Cardiac fibroblast (primary cell): ENCODE data around the gene SPAG16.
"Not testable (repeated sequence)": the region's sequence is repeated elsewhere in the genome, so short reads cannot be mapped to it uniquely, and the experiment has no call there.

ENCODE experiments used
- DNase-seq, 2 donors: peaks; one replicate each; pipeline versions ENCODE4 v3.0.0 to v3.0.0-alpha.2; 2010; ENCODE audit warnings: low read depth in 2 of 2
- H3K4me3 ChIP-seq, 2 donors: replicated peaks in 1 of 2; 1 replicate in 1 of 2; 2 replicates in 1 of 2; pipeline ENCODE4 v1.5.1; 2011; ENCODE audit warnings: low read depth in 2 of 2, low read length in 2 of 2, mild to moderate bottlenecking in 2 of 2, moderate library complexity in 1 of 2
- CTCF ChIP-seq: IDR thresholded peaks from one replicate; pipeline ENCODE4 v1.5.1; 2011; ENCODE audit warnings: low read depth, mild to moderate bottlenecking, low read length, inconsistent platforms

Gene SPAG16

GRCh38 chr2:213669657-213670056, 385.4 kb downstream of the SPAG16 start:
- no peak for DNase-seq
- H3K4me3 ChIP-seq = no peak overlapping the region
- no peak for TF ChIP-seq CTCF

GRCh38 chr2:213678437-213679218, 394.4 kb downstream of the SPAG16 start:
- H3K4me3 ChIP-seq = no peak overlapping the region
- no peak for DNase-seq
- TF ChIP-seq CTCF = no peak

- no peak for TF ChIP-seq CTCF
- no peak overlapping the region for H3K4me3 ChIP-seq
- no peak for DNase-seq
Measured at GRCh38 chr2:213679894-213680293, 395.6 kb downstream of the SPAG16 start.

GRCh38 chr2:213682276-213682675, 398.0 kb downstream of the SPAG16 start:
- no peak overlapping the region for H3K4me3 ChIP-seq
- no peak for DNase-seq
- TF ChIP-seq CTCF = no peak

- no peak for DNase-seq
- H3K4me3 ChIP-seq = no peak overlapping the region
- TF ChIP-seq CTCF = no peak
Measured at GRCh38 chr2:213688133-213688532, 403.9 kb downstream of the SPAG16 start.

GRCh38 chr2:213688825-213689224, 404.6 kb downstream of the SPAG16 start:
- H3K4me3 ChIP-seq, DNase-seq: not testable (repeated sequence)

GRCh38 chr2:213689585-213689984, 405.3 kb downstream of the SPAG16 start:
- no peak overlapping the region for H3K4me3 ChIP-seq
- TF ChIP-seq CTCF = no peak
- no peak for DNase-seq
